NCI-H146 (cell line): ENCODE data around the gene NTMT1.
"Not testable (repeated sequence)": the region's sequence is repeated elsewhere in the genome, so short reads cannot be mapped to it uniquely, and the experiment has no call there.

Experiments used
- DNase-seq: peaks from one replicate; lab custom pipeline; 2025; lab: John Stamatoyannopoulos, UW

Gene NTMT1

GRCh38 chr9:129615407-129616285 lies 10.3 kb upstream of the NTMT1 start:
- DNase-seq, result no peak

- no peak for DNase-seq
Observed at GRCh38 chr9:129617167-129617566, 8.8 kb upstream of the NTMT1 start.

GRCh38 chr9:129619787-129620668 lies 5.9 kb upstream of the NTMT1 start:
- no peak for DNase-seq

GRCh38 chr9:129620669-129621295 lies 5.2 kb upstream of the NTMT1 start, which contains the start of gene C9orf50:
C9orf50 (minus strand) TSS chr9:129621101; CDS start chr9:129620574, 527 bp downstream.
- DNase-seq, result no peak

GRCh38 chr9:129623331-129623730 lies 2.6 kb upstream of the NTMT1 start:
- DNase-seq, result no peak

- DNase-seq, result peak; percentile 27
Observed at GRCh38 chr9:129624168-129624759, 1.7 kb upstream of the NTMT1 start.

GRCh38 chr9:129624947-129625346 lies 1.0 kb upstream of the NTMT1 start:
- DNase-seq, result peak; percentile 24

- no peak for DNase-seq
Observed at GRCh38 chr9:129626625-129627284, 792 bp downstream of the NTMT1 start.

GRCh38 chr9:129627556-129628440 lies 1.8 kb downstream of the NTMT1 start:
- no peak for DNase-seq

GRCh38 chr9:129628709-129629108 lies 2.7 kb downstream of the NTMT1 start:
- DNase-seq, result no peak

- DNase-seq, result no peak
Observed at GRCh38 chr9:129629251-129629820, 3.4 kb downstream of the NTMT1 start.

GRCh38 chr9:129630967-129631673 lies 5.2 kb downstream of the NTMT1 start:
- no peak for DNase-seq

GRCh38 chr9:129631674-129632129 lies 5.7 kb downstream of the NTMT1 start:
- DNase-seq, result no peak

- DNase-seq, result no peak
Observed at GRCh38 chr9:129632460-129632859, 6.5 kb downstream of the NTMT1 start.

- no peak for DNase-seq
Observed at GRCh38 chr9:129633207-129633606, 7.2 kb downstream of the NTMT1 start.

GRCh38 chr9:129633848-129634247 lies 7.9 kb downstream of the NTMT1 start:
- DNase-seq, result no peak

- DNase-seq, result no peak
Observed at GRCh38 chr9:129635099-129636065, 9.4 kb downstream of the NTMT1 start.

GRCh38 chr9:129636343-129636742 lies 10.4 kb downstream of the NTMT1 start:
- not testable (repeated sequence) for DNase-seq
